HS-5 (cell line): Measurements from ENCODE around the gene NAP1L4.

ENCODE experiments used
- DNase-seq: peaks from one replicate; pipeline ENCODE4 v3.0.0-alpha.2; 2012; ENCODE audit warnings: low read depth

The NAP1L4 gene

GRCh38 chr11:2992997-2993325 is 832 bp upstream of the NAP1L4 start:
- DNase-seq: no peak

DNA sequence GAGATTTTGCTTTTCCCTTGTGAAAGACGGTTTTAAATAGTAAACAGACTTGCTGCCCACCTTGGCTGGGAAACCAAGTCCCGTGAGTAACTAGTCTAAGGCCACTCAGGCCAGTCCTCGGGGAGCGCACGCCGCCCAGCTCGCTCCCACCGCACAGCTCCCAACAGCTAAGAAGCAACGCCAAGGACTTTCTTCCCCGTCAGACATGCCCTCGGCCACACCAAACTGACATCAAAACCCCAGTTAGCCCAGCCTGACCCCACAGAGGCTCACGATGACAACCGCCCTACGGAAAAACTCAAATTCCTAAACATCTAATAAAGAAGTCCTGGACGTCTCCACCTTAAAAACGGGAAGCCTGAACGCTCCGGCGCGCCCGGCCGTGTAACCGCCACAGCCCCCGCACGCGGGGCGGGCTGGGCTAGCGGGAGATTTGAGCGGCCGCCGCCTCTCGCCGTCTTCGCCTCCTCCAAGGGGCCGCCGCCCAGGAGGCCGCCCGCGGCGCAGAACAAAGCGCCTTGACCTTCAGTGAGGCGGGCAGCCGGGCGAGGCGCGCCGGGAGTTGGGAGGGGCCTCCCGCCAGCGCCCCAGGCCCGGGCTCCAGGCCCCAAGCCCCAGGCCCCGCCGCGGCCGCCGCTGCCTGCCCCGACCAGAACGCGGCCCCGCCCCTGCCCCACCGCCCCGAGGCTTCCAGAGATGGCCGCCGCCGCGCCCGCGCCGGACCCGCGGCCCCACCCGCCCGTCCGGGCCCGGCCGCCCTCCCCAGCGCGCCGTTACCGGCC is 486 bp downstream of the NAP1L4 start:
- no peak for DNase-seq

- no peak for DNase-seq
Measured at GRCh38 chr11:2990617-2991451, 1.3 kb downstream of the NAP1L4 start.

- DNase-seq: no peak
Measured at GRCh38 chr11:2989551-2989950, 2.6 kb downstream of the NAP1L4 start.

GRCh38 chr11:2989006-2989405 is 3.1 kb downstream of the NAP1L4 start:
- DNase-seq: no peak

DNA sequence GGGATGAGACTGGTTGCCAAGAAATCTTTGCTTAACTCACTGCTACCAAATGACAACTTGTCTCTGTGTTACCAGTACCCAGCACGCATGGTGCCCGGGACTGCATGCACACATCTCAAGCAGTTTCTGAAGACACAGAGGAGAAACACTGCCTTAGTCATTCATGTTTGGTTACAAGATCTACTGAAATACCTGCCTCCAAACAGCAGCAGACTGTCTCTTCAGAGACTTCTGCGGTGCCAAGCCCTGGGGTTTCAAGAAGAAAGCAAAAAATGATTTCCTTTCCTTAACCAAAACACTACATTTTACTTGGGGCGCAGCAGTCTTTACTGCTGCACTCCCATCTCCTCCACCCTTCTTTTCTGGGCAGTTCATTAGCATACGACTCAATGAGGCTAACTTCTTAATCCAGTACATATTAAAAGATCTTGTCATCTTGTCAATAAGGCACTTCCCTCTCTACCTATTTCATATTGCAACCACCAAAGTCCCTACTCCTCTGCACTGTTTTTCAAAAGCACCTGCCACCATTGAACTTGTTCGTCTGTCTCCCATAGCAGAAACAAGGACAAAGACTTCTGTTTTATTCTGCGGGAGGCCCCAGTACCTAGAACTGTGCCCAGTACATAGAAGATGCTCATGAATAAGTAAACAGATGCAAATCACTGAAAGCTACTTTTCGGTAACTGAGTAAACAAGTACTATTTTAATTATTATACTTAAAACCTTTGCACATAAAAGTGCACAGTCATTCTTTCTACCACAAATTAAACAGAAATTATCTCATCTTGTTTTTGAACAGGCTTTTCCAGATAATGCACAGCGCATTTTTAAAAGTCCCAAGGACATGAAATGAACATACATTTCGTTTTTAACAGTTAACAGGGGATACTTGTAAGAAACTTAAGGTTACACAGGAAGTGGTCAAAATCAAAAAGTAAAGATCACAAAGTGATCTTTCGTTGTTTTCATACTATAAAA is 4.0 kb downstream of the NAP1L4 start:
- DNase-seq: no peak

DNA sequence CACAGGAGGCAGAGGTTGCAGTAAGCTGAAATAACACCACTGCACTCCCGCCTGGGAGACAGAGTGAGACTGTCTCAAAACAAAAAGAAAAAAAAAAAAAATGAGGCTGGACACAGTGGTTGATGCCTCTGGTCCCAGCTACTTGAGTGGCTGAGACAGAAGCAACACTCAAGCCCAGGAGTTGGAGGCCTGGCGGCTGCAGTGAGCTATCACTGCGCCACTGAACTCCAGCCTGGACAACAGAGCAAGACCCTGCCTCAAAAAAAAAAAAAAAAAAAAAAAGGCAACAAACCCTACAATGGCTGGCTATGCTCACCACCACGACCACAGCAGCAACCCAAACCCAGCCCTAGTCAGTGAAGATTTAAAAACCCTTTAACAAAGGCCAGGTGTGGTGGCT is 8.2 kb downstream of the NAP1L4 start:
- no peak for DNase-seq

DNA sequence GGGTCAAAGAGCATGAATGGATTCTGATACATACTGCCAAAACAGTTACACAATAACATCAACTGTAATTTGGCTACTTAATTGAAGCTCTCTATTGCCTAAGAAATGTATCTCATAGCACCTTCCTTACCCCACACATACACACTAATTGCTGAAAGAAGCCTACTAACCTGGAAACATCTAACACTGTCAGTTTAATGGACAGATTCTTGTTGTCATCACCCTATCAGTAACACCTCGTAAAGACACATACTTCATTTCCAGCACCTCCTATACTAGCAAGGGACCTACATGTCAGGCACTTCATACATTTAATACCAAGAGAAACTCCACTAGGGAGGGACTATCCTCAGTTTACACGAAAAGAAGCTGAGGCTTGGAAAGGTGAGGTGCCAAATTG is 9.9 kb downstream of the NAP1L4 start:
- DNase-seq: no peak

- DNase-seq: no peak
Measured at GRCh38 chr11:2981130-2981529, 11.0 kb downstream of the NAP1L4 start.

DNA sequence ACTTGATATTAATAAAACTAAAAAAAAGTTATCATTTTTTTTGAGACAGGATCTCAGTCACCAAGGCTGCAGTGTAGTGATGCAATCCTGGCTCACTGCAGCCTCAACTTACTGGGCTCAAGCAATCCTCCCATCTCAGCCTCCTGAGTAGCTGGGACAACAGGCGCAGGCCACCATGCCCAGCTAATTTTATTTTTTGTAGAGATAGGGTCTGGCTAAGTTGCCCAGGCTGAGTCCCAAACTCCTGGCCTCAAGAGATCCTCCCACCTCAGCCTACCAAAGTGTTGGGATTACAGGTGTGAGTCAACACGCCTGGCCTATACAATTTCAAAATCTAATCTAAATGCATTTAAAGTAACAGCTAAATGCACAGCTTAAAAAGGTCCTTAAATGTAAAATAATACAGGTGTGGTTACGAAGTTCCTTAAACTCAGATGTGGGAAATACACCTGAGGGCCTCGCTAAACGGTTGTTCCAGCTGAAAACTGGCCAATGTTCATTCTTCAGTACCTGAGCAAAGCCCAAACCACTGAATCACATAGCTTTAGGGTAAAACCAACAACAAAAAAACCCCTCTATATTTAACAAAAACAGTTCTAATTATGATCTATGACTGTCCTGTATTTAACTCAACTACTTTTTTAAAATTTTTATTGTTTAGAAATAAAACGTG is 11.8 kb downstream of the NAP1L4 start:
- no peak for DNase-seq

GRCh38 chr11:2977113-2977512 is 15.0 kb downstream of the NAP1L4 start:
- DNase-seq: no peak

GRCh38 chr11:2976294-2977063 is 15.7 kb downstream of the NAP1L4 start:
- DNase-seq: no peak

- no peak for DNase-seq
Measured at GRCh38 chr11:2975594-2975993, 16.5 kb downstream of the NAP1L4 start.

DNA sequence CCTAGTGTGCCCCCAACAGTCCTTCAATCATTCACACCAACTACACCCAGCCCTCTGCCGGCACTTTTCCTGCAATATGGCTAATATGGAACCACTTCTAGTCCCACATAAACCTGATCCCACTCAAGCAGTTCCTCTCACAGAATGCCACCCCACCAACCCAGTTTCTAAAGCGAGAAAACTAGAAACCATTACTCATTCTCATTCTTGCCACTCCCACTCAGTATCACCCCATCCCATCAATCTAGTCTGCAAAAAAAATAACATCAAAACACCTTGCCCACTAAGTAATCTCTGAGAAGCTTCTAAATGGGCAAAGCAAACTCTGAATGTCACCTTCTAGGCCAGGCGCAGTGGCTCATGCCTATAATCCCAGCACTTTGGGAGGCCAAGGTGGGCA is 17.9 kb downstream of the NAP1L4 start:
- no peak for DNase-seq

DNA sequence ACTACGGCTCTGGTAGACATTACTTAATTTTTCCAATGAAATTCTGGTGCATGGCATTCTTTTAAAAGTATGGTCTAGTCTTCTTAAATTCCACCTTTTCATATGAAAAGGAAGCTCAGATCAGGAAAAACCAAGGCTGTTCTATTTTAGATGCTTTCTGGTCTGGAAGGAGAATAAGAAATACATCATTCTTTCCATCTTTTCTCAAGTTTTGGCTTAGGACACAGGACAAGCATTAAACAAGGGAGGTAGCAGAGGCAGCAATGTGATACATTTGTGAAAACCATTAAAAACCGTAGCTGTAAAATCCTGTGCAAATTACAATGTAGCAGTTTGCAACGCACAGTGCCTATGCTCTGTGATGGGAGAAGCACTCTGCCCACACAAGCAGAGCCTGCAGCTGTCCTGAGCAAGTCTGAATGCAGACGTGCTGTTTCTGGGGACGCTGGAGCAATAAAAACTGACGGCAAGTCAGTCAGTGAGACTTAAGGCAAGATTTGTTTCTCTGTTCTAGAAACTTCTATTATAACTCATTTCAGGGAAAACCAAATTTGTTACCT is 23.7 kb downstream of the NAP1L4 start:
- no peak for DNase-seq

- no peak for DNase-seq
Measured at GRCh38 chr11:2964782-2965181, 27.3 kb downstream of the NAP1L4 start.

DNA sequence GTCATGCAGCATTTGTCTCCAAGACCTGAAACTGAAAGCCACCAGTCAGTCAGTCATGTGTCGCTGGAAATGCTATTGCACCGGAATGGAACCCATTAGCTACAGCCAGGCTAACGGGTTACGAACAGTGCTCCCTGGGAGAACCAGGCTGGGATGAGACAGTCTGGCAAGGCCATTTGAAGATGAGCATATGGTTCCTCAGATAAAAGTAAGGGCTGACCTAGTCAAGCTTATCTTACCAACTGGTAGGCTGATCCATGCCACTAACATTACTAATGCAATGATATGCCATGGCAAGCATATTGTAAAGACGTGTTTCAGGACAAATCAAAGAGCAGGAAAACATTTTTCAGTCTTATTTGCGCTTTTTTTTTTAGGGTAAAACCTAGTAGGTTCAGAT is 28.4 kb downstream of the NAP1L4 start:
- DNase-seq: no peak

DNA sequence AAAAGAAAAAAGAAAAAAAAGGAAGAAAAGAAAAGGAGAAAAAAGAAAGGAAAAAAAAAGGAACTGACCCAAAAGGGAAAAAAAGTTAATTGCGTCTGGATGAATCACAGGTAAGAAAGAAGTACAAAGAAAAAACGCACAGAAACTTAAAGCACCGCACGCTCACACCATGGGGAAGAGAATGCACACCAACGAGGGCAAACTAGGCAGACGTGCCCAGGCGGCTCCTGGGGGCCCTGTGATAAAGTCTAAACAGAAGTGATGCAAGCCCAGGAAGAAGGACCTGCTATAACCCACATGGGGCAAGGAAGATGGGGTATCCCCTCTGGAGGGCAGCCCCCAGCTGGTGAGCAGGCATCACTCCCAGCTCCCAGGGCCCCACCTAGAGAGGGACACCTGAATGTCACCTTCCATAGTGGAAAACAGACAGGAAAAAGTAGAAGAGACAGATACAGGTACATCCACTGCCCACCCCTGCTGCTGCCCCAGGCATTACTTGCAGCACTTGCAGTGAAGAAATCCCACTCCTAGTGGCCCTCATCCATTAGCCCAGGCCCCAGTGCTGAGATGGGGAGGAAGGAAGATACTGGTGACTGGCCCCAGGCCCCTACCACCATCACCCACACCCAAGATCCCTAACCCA is 28.9 kb downstream of the NAP1L4 start:
- no peak for DNase-seq

- DNase-seq: no peak
Measured at GRCh38 chr11:2961080-2961479, 31.0 kb downstream of the NAP1L4 start.

- no peak for DNase-seq
Measured at GRCh38 chr11:2960139-2960538, 32.0 kb downstream of the NAP1L4 start.
